ENCODE data around the gene PTGER3.

DNA sequence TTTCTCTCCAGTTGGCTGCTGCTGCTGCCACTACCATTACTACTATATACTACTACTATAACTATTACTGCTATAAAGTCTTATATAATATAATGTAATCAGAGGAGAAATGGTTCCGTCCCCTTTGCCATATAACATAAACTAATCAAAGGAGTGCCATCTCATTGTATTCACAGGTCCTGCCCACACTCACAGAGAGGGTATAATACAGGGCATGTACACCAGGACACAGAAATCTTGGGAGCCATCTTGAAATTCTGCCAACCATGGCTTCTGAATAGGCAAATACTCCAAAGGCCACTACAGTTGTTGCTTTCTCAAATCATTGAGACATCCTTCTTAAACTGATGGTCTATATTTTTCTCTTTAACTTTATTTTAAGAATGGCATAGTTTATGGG is 40.1 kb upstream of the PTGER3 start:
- TF ChIP-seq CTCF (conservative IDR thresholded peaks at IDR 0.05; ENCODE audit: low read depth, low read length) (no peak), EZH2 (IDR thresholded peaks at IDR 0.05; ENCODE audit: borderline replicate concordance, low read depth, low read length, poor library complexity, severe bottlenecking) (no peak)
